Kidney (tissue), 14 donors: ENCODE measurements around the gene SH3PXD2B. TPM values are rescaled to one million over a fixed set of nuclear protein-coding genes. Genes with fewer than 3 reads are reported as not detected.
"Not testable (repeated sequence)": the region's sequence is repeated elsewhere in the genome, so short reads cannot be mapped to it uniquely, and the experiment has no call there.

Experiments
- DNase-seq, 5 donors: peaks; one replicate each; pipeline ENCODE4 v3.0.0-alpha.2; 2013 to 2020
- FAIRE-seq: peaks from 2 replicates; lab custom pipeline; 2012; peaks lifted over from hg19 to GRCh38; lab: Jason Lieb, UNC
- H3K27ac ChIP-seq, 2 donors: one replicate each; pipeline ENCODE4 v1.7.0; 2013; ENCODE audit warnings: low read depth in 2 of 2, low read length in 2 of 2, inconsistent platforms in 1 of 2
- H3K27me3 ChIP-seq: one replicate; pipeline ENCODE4 v1.7.1; 2013; ENCODE audit warnings: low read length, inconsistent platforms; ENCODE audit not compliant: control insufficient read depth, insufficient read depth
- H3K36me3 ChIP-seq, 3 donors: one replicate each; pipeline versions ENCODE4 v1.7.0 to v1.7.1; 2013; ENCODE audit warnings: low read length in 3 of 3, control low read depth in 1 of 3, inconsistent platforms in 1 of 3; ENCODE audit not compliant: insufficient read depth in 3 of 3, control insufficient read depth in 2 of 3
- H3K4me1 ChIP-seq, 3 donors: one replicate each; pipeline versions ENCODE4 v1.7.0 to v1.7.1; 2013; ENCODE audit warnings: low read length in 3 of 3, inconsistent platforms in 1 of 3, low read depth in 1 of 3; ENCODE audit not compliant: control insufficient read depth in 2 of 3, insufficient read depth in 2 of 3
- H3K4me3 ChIP-seq, 3 donors: one replicate each; pipeline versions ENCODE4 v1.7.0 to v1.8.1; 2013; ENCODE audit warnings: low read length in 3 of 3, control low read depth in 1 of 3, inconsistent platforms in 1 of 3
- H3K9ac ChIP-seq, 3 donors: one replicate each; pipeline versions ENCODE4 v1.7.0 to v1.7.1; 2013; ENCODE audit warnings: low read length in 3 of 3, control low read depth in 1 of 3, inconsistent platforms in 1 of 3
- H3K9me3 ChIP-seq, 3 donors: one replicate each; pipeline versions ENCODE4 v1.7.0 to v1.7.1; 2013; ENCODE audit warnings: low read length in 3 of 3, control low read depth in 1 of 3, inconsistent platforms in 1 of 3; ENCODE audit not compliant: control insufficient read depth in 2 of 3, insufficient read depth in 1 of 3
- CTCF ChIP-seq: IDR thresholded peaks from 3 replicates; pipeline ENCODE4 v1.5.1; 2012; ENCODE audit warnings: mild to moderate bottlenecking, moderate library complexity, borderline replicate concordance; ENCODE audit not compliant: insufficient read depth; ENCODE audit errors: extremely low read depth
- intact Hi-C: fragments of 100-400 bp; cut with DNase I; formaldehyde crosslinking; loops from one replicate; pipeline ENCODE4 v1.11.1; 2022
- polyA plus RNA-seq: library from polyadenylated mRNA; stranded (reverse); fragments of 350-450 nt; fragmentation: Illumina TruSeq; extraction: RNeasy Lipid Tissue Mini Kit (QIAGEN cat#74804); gene quantifications from one replicate; pipeline ENCODE4 v1.2.3, GENCODE V29; 2014; ENCODE audit warnings: low read depth, low replicate concordance; ENCODE audit not compliant: insufficient read depth
- total RNA-seq: library from RNA; stranded (reverse); fragmentation: NEBNext Ultra II Directional; extraction: Animal tissue kit (Norgen Biotek cat#: 25700); gene quantifications from one replicate; pipeline ENCODE4 v1.2.1, GENCODE V29; 2021
- donor health status: control.
- donor health status: control.
- donor health status: control.
- donor health status: control.
- donor health status: control.
- donor health status: DM: yes; HTN: yes; CAD: no.
- donor health status: Normal renal cell carcinoma (clear cell type).

The SH3PXD2B gene
- total and polyA plus RNA-seq, 2 donors from 2014 or later: 3.1 to 22.8 TPM

- Histone ChIP-seq H3K4me3 (no peak overlapping the region), H3K27me3 (no peaks in the 10 kb centered on the region), H3K9ac (no peak overlapping the region), H3K27ac (no peak overlapping the region), H3K9me3 (no peaks in the 10 kb centered on the region), H3K36me3 (no peaks in the 10 kb centered on the region), H3K4me1 (peaks cover 0 to 4% (median 0%) of the 10 kb centered on the region in 3 donors)
- FAIRE-seq (no peak), DNase-seq (no peak)
- intact Hi-C loops: no loop called here
- no peak for TF ChIP-seq CTCF
These were observed 54.5 kb downstream of the SH3PXD2B start for GRCh38 chr5:172399826-172400225.

DNA sequence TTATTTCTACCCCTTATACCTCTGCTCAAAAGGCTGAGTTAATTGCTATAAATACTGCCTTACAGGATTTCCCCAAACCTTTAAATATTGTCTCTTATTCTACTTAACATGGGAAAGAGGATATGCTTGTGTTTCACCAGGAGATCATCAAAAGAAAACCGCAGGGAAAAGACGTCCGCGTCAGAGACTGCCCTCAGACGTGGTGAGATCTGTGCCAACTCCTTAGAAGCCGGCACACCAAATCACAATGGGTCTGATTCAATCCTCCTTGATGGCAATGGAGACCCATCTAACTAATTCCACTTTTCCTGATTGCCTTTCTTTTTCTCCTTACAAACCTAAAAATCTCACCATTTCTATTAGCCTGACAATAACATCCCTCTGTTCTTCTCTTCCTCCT is 55.0 kb downstream of the SH3PXD2B start:
- Histone ChIP-seq H3K4me3 (no peak overlapping the region), H3K36me3 (no peaks in the 10 kb centered on the region), H3K9me3 (no peaks in the 10 kb centered on the region), H3K9ac (no peak overlapping the region), H3K4me1 (peaks cover 0 to 4% (median 0%) of the 10 kb centered on the region in 3 donors), H3K27me3 (no peaks in the 10 kb centered on the region), H3K27ac (no peak overlapping the region)
- no peak for TF ChIP-seq CTCF
- no peak for DNase-seq
- intact Hi-C loops: no loop called here
- no peak for FAIRE-seq

DNA sequence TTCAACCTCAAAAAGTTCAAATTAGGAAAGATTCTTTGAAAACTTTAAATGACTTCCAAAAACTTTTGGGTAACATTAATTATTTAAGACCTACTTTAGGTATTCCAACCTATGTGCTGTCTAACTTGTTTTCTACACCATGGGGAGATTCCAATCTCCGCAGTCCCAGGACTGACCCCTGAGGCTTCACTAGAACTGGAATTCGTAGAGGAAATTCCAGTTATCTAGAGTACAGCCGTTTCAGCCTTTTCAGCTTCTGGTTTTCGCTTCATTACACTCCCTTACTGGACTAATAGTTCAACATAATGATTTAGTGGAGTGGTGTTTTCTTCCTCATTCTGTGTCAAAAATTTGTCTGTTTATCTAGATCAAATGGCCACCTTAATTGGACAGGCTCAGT is 55.7 kb downstream of the SH3PXD2B start:
- H3K4me1 ChIP-seq, H3K27me3 ChIP-seq, H3K9me3 ChIP-seq, H3K27ac ChIP-seq, H3K36me3 ChIP-seq, H3K9ac ChIP-seq, H3K4me3 ChIP-seq, intact Hi-C loops, FAIRE-seq: not testable (repeated sequence)
- DNase-seq: peak in 1 of 5 donors; percentile 32

DNA sequence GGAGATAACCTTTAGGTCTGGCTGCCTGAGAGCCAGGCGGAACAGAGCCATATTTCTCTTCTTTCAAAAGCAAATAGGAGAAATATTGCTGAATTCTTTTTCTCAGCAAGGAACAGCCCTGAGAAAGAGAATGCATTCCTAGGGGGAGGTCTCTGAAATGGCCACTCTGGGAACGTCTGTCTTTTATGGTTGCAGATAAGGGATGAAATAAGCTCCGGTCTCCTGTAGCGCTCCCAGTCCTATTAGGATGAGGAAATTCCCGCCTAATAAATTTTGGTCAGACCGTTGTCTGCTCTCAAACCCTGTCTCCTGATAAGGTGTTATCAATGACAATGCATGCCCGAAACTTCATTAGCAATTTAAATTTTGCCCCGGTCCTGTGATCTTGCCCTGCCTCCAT is 57.3 kb downstream of the SH3PXD2B start:
- H3K4me3 ChIP-seq, intact Hi-C loops, H3K36me3 ChIP-seq, H3K27ac ChIP-seq, H3K9ac ChIP-seq, H3K4me1 ChIP-seq, H3K9me3 ChIP-seq, DNase-seq, H3K27me3 ChIP-seq, FAIRE-seq: not testable (repeated sequence)

DNA sequence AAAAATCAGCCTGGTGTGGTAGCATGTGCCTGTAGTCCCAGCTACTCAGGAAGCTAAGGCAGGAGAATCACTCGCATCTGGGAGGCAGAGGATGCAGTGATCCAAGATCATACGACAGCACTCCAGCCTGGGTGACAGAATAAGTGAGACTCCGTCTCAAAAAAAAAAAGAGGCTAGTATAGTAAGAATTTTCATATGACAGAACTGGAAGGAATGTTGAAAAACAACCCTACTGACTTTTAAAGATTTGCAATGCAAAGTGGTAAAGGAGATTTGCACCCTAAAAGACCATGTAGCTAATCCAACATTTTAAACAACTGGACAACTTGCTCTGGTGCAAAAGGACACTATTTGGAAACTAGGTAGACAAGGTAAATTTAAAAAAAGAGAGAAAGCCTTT is 58.1 kb downstream of the SH3PXD2B start:
- intact Hi-C loops: no loop called here
- Histone ChIP-seq H3K27me3 (no peaks in the 10 kb centered on the region), H3K4me3 (no peak overlapping the region), H3K4me1 (no peaks in the 10 kb centered on the region), H3K27ac (no peak overlapping the region), H3K9ac (no peak overlapping the region), H3K36me3 (peaks cover 0 to 2% (median 0%) of the 10 kb centered on the region in 3 donors), H3K9me3 (no peaks in the 10 kb centered on the region)
- FAIRE-seq (no peak), DNase-seq (no peak)
- TF ChIP-seq CTCF: no peak
